Testis (tissue), 2 donors: Measurements from ENCODE around the gene GOSR1.

ENCODE experiments used
- POLR2A ChIP-seq: fragments of 450-650 bp; IDR thresholded peaks from one replicate; pipeline ENCODE4 v1.6.1; 2017; ENCODE audit warnings: antibody characterized with exemption, mild to moderate bottlenecking, moderate library complexity
- TF ChIP-seq, protein P1 (sequence below), 3 experiments: fragments of 450-650 bp in 2 of 3; fragments of 200-600 bp in 1 of 3; sonication (generic) in 1 of 3; IDR thresholded peaks; one replicate each; pipeline ENCODE4 v1.5.1; 2016 to 2019; ENCODE audit warnings: antibody characterized with exemption in 3 of 3, mild to moderate bottlenecking in 2 of 3, moderate library complexity in 1 of 3

DNA sequence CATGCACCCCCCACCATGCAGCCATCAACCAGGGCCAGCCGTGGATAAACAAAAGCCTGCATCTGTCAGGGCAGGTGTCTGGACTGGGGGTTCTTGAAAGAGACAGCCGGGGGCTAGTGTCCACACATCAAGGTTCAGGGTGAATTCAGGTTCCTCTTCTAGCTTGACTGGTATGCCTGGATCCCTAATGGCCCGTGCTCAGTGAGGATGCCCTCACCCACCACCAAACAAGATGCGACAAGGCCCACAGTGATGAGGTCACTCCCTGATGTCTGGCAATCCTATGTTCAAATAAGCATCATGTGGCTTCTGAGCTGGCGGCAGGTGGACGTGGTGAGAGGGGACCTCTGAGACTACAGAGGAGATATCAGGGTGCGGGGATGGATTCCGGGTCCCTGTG, 64.6 kb downstream of the GOSR1 start:
- TF ChIP-seq, protein P1, sequence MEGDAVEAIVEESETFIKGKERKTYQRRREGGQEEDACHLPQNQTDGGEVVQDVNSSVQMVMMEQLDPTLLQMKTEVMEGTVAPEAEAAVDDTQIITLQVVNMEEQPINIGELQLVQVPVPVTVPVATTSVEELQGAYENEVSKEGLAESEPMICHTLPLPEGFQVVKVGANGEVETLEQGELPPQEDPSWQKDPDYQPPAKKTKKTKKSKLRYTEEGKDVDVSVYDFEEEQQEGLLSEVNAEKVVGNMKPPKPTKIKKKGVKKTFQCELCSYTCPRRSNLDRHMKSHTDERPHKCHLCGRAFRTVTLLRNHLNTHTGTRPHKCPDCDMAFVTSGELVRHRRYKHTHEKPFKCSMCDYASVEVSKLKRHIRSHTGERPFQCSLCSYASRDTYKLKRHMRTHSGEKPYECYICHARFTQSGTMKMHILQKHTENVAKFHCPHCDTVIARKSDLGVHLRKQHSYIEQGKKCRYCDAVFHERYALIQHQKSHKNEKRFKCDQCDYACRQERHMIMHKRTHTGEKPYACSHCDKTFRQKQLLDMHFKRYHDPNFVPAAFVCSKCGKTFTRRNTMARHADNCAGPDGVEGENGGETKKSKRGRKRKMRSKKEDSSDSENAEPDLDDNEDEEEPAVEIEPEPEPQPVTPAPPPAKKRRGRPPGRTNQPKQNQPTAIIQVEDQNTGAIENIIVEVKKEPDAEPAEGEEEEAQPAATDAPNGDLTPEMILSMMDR (IDR thresholded peaks at IDR 0.05), result no peak
- no peak for TF ChIP-seq POLR2A
